ENCODE measurements around the gene UFC1.

Gene UFC1

GRCh38 chr1:161172349-161172748 is 18.6 kb downstream of the UFC1 start:
- no peak for DNase-seq

GRCh38 chr1:161172776-161173376 is 19.1 kb downstream of the UFC1 start:
- DNase-seq = peak; percentile 93

GRCh38 chr1:161173711-161174110 is 19.9 kb downstream of the UFC1 start:
- no peak for DNase-seq

GRCh38 chr1:161174911-161175310 is 21.1 kb downstream of the UFC1 start:
- DNase-seq = no peak

- DNase-seq = no peak
Observed at GRCh38 chr1:161175771-161176453, 22.1 kb downstream of the UFC1 start.

GRCh38 chr1:161176468-161177111 is 22.8 kb downstream of the UFC1 start:
- no peak for DNase-seq

- DNase-seq = peak; percentile 74
Observed at GRCh38 chr1:161177112-161177935, 23.5 kb downstream of the UFC1 start, which contains the start of gene B4GALT3. Gene B4GALT3 (minus strand): TSS chr1:161177507. CDS start chr1:161176060, 1,447 bp downstream.

- no peak for DNase-seq
Observed at GRCh38 chr1:161177936-161178244, 24.1 kb downstream of the UFC1 start.

- DNase-seq = no peak
Observed at GRCh38 chr1:161179698-161180097, 25.9 kb downstream of the UFC1 start.

GRCh38 chr1:161180639-161181038 is 26.9 kb downstream of the UFC1 start:
- no peak for DNase-seq

- DNase-seq = peak; percentile 53
Observed at GRCh38 chr1:161182214-161182613, 28.4 kb downstream of the UFC1 start.

- DNase-seq = peak; percentile 70
Observed at GRCh38 chr1:161185282-161185682, 31.5 kb downstream of the UFC1 start.

GRCh38 chr1:161185732-161186311 is 32.0 kb downstream of the UFC1 start:
- DNase-seq = no peak

GRCh38 chr1:161187311-161187710 is 33.5 kb downstream of the UFC1 start:
- no peak for DNase-seq

- DNase-seq = no peak
Observed at GRCh38 chr1:161188381-161188780, 34.6 kb downstream of the UFC1 start.

- DNase-seq = no peak
Observed at GRCh38 chr1:161189036-161189435, 35.3 kb downstream of the UFC1 start.

GRCh38 chr1:161190962-161191521 is 37.3 kb downstream of the UFC1 start:
- DNase-seq = no peak

GRCh38 chr1:161191971-161192370 is 38.2 kb downstream of the UFC1 start:
- DNase-seq = no peak

- DNase-seq = peak; percentile 64
Observed at GRCh38 chr1:161192476-161193465, 39.0 kb downstream of the UFC1 start.

- no peak for DNase-seq
Observed at GRCh38 chr1:161193561-161194235, 39.9 kb downstream of the UFC1 start.

GRCh38 chr1:161195171-161195570 is 41.4 kb downstream of the UFC1 start:
- no peak for DNase-seq
